HG02678 (cell line): ENCODE measurements around the gene S100A2.

Experiments used
- ATAC-seq: cut with Tn5 transposase; IDR thresholded peaks from one replicate; pipeline ENCODE4 v1.9.1; 2021; ENCODE audit warnings: mild to moderate bottlenecking, moderate library complexity; ENCODE audit not compliant: unreplicated experiment

The S100A2 gene

GRCh38 chr1:153546796-153547559 lies 18.7 kb downstream of the S100A2 start:
- no peak for ATAC-seq

DNA sequence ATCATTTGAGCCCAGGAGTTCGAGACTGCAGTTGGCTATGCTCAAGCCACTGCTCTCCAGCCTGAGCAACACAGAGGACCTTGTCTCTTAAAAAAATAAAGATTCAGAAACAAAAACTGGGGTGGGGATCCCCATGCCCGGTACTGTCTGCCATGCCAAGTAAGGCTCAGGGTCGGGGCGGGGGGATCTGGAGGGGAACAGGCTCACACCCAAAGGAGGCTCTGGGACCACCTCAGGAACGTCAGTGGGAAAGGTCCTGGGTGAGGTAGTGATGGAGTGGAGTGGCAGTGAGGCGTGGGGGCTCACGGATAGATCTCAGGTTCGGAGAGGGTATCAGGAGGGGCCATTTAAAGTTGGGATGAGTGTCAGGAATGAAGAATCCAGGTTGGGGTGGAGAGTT lies 19.3 kb downstream of the S100A2 start:
- ATAC-seq, result no peak

- ATAC-seq, result peak; percentile 80
These were observed 20.3 kb downstream of the S100A2 start, which contains the start of gene S100A4 for GRCh38 chr1:153545067-153546055. Gene S100A4, minus strand, starts transcription at chr1:153545806. Its CDS starts 1,012 bp downstream, at chr1:153544794.

DNA sequence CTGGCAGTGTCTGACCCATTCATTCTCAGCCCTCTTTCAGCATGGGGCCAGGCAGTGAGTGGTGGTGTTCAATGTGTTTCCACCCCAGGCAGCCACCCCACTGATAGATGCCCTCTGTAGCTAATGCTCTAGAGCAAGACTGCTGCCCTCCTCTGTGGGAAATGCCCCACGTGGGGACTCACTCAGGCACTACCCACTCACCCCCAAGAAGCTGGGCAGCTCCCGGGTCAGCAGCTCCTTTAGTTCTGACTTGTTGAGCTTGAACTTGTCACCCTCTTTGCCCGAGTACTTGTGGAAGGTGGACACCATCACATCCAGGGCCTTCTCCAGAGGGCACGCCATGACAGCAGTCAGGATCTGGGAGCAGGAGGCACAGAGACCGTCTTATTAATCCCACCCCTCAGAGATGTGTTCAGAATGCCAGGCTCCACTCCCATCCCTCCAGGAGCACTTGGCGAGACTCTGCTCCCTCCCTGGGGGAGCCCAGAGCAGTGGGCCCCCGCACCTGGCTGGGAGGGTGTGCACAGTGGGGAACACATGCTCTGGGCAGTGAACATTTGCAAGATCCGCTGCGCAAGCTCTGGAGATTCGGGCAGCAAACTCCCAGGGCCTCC lies 21.1 kb downstream of the S100A2 start:
- no peak for ATAC-seq

DNA sequence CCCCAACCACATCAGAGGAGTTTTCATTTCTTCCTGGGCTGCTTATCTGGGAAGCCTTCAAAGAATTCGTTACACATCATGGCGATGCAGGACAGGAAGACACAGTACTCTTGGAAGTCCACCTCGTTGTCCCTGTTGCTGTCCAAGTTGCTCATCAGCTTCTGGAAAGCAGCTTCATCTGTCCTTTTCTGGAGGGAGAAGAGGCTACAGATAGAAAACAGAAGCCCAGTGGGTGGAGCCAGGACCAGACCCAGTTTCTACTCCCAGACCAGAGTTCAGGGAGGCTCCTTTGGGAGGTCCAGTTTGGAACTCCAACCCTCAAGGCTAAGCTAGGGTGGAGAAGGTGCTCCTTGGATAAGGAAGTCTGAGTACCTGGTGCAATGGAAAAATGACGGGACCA lies 21.9 kb downstream of the S100A2 start:
- ATAC-seq, result no peak

GRCh38 chr1:153542956-153543711 lies 22.5 kb downstream of the S100A2 start:
- no peak for ATAC-seq

GRCh38 chr1:153541641-153542590 lies 23.7 kb downstream of the S100A2 start:
- ATAC-seq, result no peak

DNA sequence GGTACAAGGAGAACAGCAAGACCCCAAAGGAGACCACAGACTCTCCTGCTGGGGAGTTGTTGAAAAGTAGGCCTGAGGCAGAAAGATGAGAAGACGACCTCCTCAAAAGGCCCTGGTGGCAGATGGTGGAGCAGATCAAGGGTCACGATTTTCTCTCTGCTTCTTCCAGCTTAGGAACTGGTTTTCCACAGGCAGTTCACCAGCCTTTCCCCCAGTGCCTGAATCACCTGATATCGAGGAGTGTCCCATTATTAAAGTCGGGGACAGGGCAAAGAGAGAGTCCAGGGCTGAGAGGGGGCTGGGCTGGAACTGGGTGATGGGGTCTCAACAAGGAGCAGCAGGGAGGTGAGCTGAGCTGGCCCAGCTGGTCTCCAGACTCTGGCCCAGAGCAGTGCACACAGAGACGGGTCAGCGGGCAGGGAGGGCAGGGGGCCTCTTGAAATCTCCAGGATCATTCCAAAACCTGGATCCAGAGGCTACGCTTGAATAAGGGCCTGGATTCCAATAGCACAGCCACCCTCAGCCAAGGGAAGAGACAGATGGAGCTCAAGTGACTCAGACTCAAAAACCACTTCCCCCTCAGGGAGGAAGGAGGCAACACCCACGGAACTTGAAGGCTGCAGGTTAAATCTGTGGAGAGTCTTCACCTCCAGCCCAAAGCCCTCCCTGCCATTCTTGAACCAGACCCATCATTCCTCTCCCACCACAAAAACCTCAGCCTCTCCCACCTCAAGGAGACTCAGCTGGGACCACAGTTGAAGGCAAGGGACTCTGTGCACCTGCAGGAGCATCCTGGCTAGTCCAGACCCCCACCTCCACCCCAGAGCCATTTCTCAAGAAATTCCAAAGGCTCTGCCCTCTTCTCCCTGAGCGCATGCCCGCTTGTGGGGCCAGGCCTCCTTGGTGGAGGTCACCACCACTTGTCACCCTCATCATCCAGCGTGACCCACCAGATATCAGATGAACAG lies 25.0 kb downstream of the S100A2 start, which contains the start of gene S100A5:
Gene S100A5 (minus strand): TSS at position 541 of the 968 bp plus-strand sequence. CDS start 743 bp downstream, outside the sequence.
- ATAC-seq, result no peak

GRCh38 chr1:153539395-153540093 lies 26.1 kb downstream of the S100A2 start:
- ATAC-seq, result no peak

DNA sequence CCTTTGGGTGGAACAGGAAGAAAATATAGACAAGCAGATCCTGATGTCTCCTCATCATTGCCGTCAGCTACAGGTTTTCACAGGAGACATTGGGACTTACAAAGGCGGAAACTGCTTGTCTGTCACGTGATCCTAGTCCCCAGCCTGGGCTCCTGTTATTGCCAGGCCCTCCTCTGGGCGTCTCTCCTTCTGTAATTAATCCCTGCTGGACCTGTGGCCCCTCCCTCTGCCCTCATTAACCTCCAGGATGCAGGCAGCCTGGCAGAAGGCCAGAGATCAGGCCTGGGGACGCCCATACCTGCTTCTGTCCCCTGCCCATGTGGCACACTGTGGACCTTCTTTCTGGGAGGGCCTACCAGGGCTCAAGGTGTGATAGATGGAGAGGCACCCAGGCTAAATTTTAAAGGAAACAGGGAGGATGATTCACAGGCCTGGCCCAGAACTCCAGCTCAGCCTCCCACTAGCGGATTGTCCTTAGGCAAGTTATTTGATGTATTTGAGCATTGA lies 27.3 kb downstream of the S100A2 start:
- no peak for ATAC-seq

GRCh38 chr1:153537376-153537730 lies 28.3 kb downstream of the S100A2 start:
- no peak for ATAC-seq

GRCh38 chr1:153536671-153537375 lies 28.8 kb downstream of the S100A2 start:
- no peak for ATAC-seq

DNA sequence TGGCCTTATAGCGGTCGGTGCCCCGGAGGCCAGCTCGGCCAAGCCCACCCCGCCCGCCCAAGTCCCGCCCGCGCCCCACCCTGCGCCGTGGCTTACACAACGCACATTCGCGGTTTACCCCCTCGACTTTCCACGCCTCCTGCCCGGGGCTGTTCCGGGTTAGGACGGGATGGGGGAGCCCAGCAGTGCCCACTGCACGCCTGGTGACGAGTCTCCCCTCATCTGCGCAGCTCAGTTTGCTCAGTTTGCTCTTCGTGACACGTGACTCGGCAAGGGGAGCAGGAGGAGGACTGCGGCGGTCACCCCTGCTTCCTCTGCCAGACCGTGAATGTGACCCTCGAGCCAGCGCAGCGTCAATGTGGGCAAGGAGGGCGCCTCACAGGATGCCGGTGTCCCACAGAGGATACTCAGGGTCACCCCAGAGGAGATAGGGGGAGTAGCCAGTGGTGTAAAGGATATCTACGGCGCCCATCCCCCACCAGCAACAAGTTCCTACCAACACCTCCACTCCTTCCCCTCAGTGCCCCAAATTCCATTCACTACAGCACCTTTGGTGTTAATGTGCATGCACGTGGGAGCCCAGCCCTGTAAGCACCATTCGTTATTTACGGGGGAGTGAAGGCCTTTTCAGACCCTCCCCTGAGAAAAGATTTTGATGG lies 29.5 kb downstream of the S100A2 start:
- ATAC-seq, result peak; percentile 47

DNA sequence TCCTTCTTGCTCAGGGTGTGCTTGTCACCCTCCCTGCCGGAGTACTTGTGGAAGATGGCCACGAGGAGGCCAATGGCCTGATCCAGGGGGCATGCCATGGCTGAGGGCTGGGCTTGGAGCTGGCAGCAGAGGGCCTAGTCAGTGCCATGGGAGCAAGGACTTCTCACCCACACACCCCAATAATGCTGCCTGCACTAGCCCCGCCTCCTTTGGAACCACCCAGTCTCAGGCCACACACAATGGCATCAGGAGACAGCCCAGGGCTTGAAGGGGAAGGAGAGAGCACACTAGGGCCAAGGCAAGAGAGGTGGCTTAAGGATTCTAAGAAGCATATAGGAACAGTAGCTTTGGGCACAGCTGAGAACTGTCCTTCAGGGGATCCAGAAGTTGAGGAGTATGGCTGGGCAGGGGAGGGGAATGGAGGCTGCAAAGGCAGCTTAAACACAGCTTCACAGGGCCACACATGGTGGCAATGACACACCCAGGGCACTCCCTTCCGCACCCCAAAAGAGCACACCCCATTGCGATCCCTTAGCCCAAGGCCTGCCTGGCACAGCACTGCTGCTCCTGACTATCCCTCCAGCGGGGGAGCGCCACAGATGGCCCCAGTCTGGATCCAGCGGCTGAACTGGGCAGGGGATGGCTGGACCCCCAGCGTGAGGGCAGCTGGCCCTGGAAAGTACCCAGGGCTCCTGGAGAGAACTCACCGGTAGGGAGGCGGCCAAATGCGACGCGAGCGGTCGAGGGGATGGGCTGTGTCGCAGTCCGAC lies 30.2 kb downstream of the S100A2 start, which contains the start of gene S100A6:
Gene S100A6 (minus strand): TSS at position 750 of the 770 bp plus-strand sequence. CDS start 652 bp downstream, at position 98.
- ATAC-seq, result peak; percentile 28

GRCh38 chr1:153534925-153535241 lies 30.8 kb downstream of the S100A2 start:
- ATAC-seq, result no peak
